Prostate gland (tissue), 2 donors: Measurements from ENCODE around the gene ASB14.

Experiments
- POLR2A ChIP-seq: fragments of 450-650 bp; IDR thresholded peaks from one replicate; pipeline ENCODE4 v1.6.1; 2016; ENCODE audit warnings: antibody characterized with exemption, mild to moderate bottlenecking
- POLR2AphosphoS5 ChIP-seq: sonication (generic); formaldehyde crosslinking; IDR thresholded peaks from one replicate; pipeline ENCODE4 v1.6.1; 2017; ENCODE audit warnings: antibody characterized with exemption
- TF ChIP-seq, protein P1 (sequence below), 4 experiments: fragments of 200-600 bp in 2 of 4; fragments of 450-650 bp in 2 of 4; sonication (generic) in 2 of 4; IDR thresholded peaks; 1 replicate in 3 of 4; 2 replicates in 1 of 4; pipeline ENCODE4 v1.5.1; 2016 to 2019; ENCODE audit warnings: antibody characterized with exemption in 4 of 4, mild to moderate bottlenecking in 2 of 4, moderate library complexity in 2 of 4

DNA sequence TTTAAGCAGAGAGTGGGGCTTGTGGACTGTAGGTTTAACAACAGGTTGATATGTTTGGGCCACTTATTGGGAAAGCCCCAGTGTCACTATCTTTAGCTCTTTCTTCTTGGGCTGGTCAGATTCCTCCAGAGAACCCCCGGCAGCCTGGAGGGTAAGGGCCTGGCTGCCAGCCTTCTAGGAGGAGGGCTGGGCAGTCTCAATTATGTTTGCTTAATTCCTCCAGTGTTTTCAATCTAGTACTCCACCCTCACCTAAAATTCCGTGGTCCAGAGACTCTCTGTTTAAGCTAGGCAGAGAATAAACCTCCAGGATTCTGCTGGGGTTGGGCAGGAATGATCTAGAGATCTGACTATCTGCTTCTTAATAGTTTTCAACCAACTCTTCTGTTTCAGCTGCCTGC lies 5.3 kb downstream of the ASB14 start:
- TF ChIP-seq, protein P1, sequence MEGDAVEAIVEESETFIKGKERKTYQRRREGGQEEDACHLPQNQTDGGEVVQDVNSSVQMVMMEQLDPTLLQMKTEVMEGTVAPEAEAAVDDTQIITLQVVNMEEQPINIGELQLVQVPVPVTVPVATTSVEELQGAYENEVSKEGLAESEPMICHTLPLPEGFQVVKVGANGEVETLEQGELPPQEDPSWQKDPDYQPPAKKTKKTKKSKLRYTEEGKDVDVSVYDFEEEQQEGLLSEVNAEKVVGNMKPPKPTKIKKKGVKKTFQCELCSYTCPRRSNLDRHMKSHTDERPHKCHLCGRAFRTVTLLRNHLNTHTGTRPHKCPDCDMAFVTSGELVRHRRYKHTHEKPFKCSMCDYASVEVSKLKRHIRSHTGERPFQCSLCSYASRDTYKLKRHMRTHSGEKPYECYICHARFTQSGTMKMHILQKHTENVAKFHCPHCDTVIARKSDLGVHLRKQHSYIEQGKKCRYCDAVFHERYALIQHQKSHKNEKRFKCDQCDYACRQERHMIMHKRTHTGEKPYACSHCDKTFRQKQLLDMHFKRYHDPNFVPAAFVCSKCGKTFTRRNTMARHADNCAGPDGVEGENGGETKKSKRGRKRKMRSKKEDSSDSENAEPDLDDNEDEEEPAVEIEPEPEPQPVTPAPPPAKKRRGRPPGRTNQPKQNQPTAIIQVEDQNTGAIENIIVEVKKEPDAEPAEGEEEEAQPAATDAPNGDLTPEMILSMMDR (IDR thresholded peaks at IDR 0.05): no peak
- TF ChIP-seq POLR2AphosphoS5: no peak
- TF ChIP-seq POLR2A: no peak
